GM13976 (cell line): ENCODE data around the gene DGKD.

ENCODE experiments used
- DNase-seq: peaks from one replicate; pipeline ENCODE4 v3.0.0; 2012; ENCODE audit warnings: low spot score
- in situ Hi-C: fragments of 300-500 bp; cut with MboI; formaldehyde crosslinking; loops from one replicate; pipeline ENCODE4 v1.12.0; 2022; ENCODE audit warnings: low sequenced_read_pairs, mixed read lengths, inconsistent platforms; ENCODE audit not compliant: unreplicated experiment
- TF ChIP-seq, protein P1 (sequence below): IDR thresholded peaks from 2 replicates; pipeline ENCODE4 v1.5.1; 2012; ENCODE audit warnings: borderline replicate concordance, mild to moderate bottlenecking; ENCODE audit not compliant: insufficient read depth; ENCODE audit errors: extremely low read depth, missing control alignments, control extremely low read depth

DGKD gene

DNA sequence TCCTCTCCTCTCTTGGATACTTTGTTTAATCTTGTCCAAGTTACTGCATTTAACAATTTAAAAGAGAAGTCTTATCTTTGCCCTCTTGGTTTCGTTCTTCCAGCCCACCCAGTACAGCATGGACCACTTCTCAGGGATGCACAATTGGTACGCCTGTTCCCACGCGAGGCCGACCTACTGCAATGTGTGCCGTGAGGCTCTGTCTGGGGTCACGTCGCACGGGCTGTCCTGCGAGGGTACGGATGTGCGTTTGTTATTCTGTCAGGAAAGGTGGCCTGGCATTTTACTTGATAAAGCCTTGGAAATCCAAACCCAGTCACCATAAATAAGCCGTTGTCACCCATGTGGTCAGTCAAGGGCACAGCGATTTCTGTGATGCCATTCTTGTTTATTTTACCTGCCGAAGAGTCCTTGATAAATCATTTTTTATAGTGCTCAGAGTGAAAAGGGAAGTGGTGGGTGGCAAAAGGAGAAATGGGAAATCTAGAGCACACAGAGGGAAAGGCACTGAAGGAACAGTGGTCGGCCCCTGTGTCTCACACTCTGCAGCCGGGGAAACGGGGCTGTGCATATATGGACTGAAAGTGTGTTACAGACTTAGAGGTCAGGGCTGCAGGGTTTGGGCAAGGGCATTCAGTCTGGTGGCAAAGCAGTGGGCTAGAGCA is 80.5 kb downstream of the DGKD start:
- no peak for DNase-seq
- in situ Hi-C loops: no loop called here
- TF ChIP-seq, protein P1, sequence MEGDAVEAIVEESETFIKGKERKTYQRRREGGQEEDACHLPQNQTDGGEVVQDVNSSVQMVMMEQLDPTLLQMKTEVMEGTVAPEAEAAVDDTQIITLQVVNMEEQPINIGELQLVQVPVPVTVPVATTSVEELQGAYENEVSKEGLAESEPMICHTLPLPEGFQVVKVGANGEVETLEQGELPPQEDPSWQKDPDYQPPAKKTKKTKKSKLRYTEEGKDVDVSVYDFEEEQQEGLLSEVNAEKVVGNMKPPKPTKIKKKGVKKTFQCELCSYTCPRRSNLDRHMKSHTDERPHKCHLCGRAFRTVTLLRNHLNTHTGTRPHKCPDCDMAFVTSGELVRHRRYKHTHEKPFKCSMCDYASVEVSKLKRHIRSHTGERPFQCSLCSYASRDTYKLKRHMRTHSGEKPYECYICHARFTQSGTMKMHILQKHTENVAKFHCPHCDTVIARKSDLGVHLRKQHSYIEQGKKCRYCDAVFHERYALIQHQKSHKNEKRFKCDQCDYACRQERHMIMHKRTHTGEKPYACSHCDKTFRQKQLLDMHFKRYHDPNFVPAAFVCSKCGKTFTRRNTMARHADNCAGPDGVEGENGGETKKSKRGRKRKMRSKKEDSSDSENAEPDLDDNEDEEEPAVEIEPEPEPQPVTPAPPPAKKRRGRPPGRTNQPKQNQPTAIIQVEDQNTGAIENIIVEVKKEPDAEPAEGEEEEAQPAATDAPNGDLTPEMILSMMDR: no peak

DNA sequence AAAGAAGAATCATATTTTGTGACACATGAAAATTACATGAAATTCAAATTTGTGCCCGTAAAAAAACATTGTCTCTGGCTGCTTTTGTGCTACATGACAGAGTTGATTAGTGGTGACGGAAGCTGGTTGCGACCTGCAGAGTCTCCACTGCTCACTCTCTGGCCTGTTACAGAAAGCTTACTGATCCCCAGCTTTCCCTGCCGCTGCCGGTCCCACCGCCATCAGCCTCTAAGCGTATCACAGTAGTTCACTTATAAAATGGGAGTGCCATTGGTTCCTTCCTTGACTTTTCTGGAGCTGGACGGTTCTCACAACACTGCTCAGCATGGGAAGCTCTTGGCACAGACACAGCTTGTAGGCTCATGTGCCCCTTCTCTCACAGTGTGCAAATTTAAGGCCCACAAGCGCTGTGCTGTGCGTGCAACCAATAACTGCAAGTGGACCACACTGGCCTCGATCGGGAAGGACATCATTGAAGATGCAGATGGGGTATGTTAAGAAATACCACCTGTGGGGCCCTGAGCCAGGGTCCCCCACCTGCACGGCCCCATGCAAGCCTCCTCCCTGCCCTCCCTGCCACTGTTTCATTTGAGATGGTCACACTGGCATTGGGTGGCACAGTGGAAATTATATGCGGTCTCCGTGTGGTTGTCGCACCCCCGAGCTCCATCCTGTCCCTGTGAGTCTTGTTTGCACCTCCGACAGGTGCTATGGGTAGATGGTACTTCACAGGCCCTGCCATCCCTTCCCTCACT is 81.3 kb downstream of the DGKD start:
- in situ Hi-C loops: no loop called here
- TF ChIP-seq, protein P1: no peak

DNA sequence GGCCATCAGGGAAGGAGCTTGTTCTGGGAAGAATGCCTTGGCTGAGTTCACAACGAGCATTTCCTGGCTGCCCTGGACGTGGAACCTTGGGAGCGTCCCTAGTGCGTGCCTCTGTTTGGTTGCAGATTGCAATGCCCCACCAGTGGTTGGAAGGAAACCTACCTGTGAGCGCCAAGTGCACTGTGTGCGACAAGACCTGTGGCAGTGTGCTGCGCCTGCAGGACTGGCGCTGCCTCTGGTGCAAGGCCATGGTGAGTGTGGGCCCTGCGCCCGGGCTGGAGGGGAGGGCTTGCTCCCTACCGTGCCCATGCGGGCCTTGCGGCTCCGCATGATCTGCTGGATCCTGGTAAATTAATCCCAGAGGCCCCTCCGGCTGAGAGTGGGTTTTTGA is 81.9 kb downstream of the DGKD start:
- in situ Hi-C loops: no loop called here
- DNase-seq: no peak
- TF ChIP-seq, protein P1: no peak

More for the DNA sequence above, 81.3 kb downstream of the DGKD start:
- no peak for DNase-seq

DNA sequence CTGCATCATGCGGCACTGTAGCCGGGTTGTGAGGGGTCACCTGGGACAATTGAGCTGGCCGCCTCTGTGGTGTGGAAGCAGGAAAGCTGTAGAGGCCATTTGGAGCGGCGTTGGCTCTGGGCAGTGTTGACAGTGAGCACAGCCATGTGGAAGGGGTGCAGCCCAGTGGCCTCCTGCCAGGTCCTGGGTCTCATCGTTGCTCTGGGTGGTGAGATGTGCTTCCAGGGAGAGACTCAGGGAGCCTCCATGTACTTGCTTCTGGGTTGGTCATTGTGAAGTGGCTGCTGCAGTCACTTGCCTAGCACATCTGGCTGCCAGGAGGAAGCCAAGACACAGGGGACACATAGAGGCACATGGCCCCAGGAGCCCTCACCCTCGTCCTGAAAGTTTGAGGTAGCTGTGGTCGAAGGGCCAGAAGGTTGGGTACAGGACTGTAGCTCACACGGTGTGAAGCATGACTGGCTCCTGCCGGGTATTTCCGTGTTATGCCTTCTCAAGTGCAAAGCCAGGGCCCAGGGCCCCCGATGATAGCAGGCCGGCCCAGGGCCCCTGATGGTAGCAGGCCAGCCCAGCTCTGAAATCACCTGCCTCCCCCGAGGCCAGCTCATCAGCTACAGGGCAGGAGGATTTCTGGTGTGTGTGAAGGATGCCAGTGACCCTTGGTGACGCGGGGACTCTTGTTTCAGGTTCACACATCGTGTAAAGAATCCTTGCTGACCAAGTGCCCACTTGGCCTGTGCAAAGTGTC is 82.6 kb downstream of the DGKD start:
- in situ Hi-C loops: no loop called here
- no peak for DNase-seq
- TF ChIP-seq, protein P1: no peak

DNA sequence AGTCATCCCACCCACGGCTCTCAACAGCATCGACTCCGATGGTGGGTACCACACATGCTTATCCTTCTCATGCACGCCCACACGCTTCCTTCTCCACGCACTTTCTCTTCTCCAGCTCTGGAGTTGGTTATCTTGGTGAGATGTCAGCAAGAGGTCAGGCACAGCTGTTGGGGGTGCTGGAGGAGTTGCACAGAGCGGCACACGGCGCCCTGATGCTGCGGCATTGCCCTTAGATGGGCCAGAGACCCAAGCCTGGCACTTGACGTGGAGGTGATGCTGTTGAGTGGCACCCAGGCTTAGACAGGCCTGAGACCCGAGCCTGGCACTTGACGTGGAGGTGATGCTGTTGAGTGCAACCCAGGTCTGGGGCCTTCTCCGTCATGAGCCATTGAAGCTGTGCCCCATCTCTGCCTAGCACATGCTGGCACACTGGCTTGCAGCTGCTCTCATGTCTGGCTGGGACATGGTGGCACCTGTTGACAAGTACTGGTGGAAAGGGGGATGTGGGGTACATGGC is 83.2 kb downstream of the DGKD start:
- in situ Hi-C loops: no loop called here
- DNase-seq: no peak
- TF ChIP-seq, protein P1: no peak

DNA sequence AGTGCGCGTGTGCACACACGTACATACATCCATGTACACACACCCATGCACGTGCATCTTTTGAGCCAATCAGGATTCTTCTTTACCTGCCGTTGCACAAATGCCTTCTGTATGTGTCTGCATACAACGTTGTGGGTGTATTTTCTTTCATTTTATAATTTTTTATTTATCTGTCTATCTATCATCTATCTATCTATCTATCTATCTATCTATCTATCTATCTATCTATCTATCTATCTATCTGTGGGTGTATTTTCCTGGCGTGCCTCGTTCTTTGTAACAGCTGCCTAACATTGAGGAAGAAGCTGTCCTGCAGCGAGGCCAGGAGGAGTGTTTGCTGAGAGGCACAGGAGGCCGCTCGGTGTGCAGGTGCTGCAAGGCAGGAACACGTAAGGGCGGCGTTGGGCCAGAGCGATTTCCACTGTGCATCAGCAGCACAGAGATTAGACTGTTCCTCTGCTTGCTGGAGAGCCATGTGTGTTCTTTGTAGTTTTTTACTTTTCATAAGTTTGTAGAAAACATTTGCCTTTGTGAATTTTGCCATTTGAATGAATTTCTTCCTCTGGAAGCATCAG is 84.4 kb downstream of the DGKD start:
- DNase-seq: no peak
- TF ChIP-seq, protein P1: no peak
- in situ Hi-C loops: no loop called here
